SK-N-SH (cell line): Measurements from ENCODE around the gene SLITRK5.

Experiments
- EP300 ChIP-seq, 2 experiments: IDR thresholded peaks; 2 replicates each; pipeline versions ENCODE4 v1.4.0 to v1.6.1; 2012; ENCODE audit warnings: borderline replicate concordance in 1 of 2, low read depth in 1 of 2, low read length in 1 of 2
- FOXJ3 ChIP-seq: sonication (generic); formaldehyde crosslinking; IDR thresholded peaks from 2 replicates; pipeline ENCODE4 v1.5.1; 2020; ENCODE audit warnings: mild to moderate bottlenecking, missing genetic modification reagents
- GATA2 ChIP-seq: sonication (generic); formaldehyde crosslinking; IDR thresholded peaks from 2 replicates; pipeline ENCODE4 v1.5.0; 2020; ENCODE audit warnings: mild to moderate bottlenecking, missing genetic modification reagents
- MAX ChIP-seq: IDR thresholded peaks from 2 replicates; pipeline ENCODE4 v1.4.0; 2012; ENCODE audit warnings: low read depth
- NFIC ChIP-seq: IDR thresholded peaks from 2 replicates; pipeline ENCODE4 v1.4.0; 2012; ENCODE audit warnings: borderline replicate concordance
- POLR2AphosphoS5 ChIP-seq: IDR thresholded peaks from 2 replicates; pipeline ENCODE4 v1.6.1; 2012; ENCODE audit warnings: low read depth, low read length
- RAD21 ChIP-seq: IDR thresholded peaks from 2 replicates; pipeline ENCODE4 v1.6.1; 2012; ENCODE audit warnings: mild to moderate bottlenecking, low read length
- RFX5 ChIP-seq: IDR thresholded peaks from 2 replicates; pipeline ENCODE4 v1.6.1; 2012; ENCODE audit warnings: mild to moderate bottlenecking, improper control_type of control experiment, low read length
- SIN3A ChIP-seq: IDR thresholded peaks from 2 replicates; pipeline ENCODE4 v1.6.1; 2012; ENCODE audit warnings: low read depth, mild to moderate bottlenecking, low read length, moderate library complexity, borderline replicate concordance
- SMC3 ChIP-seq: IDR thresholded peaks from 2 replicates; pipeline ENCODE4 v1.6.1; 2012; ENCODE audit warnings: low read depth, low read length, improper control_type of control experiment
- TEAD4 ChIP-seq: IDR thresholded peaks from 2 replicates; pipeline ENCODE4 v1.4.0; 2012; ENCODE audit warnings: mild to moderate bottlenecking, borderline replicate concordance; ENCODE audit not compliant: insufficient read depth
- YY1 ChIP-seq: IDR thresholded peaks from 2 replicates; pipeline ENCODE4 v1.4.0; 2012; ENCODE audit warnings: low read depth, mild to moderate bottlenecking
- TF ChIP-seq, protein P1 (sequence below): fragments of 200-600 bp; sonication (generic); IDR thresholded peaks from 2 replicates; pipeline ENCODE4 v1.6.1; 2017; ENCODE audit warnings: antibody characterized with exemption, mild to moderate bottlenecking, moderate library complexity

DNA sequence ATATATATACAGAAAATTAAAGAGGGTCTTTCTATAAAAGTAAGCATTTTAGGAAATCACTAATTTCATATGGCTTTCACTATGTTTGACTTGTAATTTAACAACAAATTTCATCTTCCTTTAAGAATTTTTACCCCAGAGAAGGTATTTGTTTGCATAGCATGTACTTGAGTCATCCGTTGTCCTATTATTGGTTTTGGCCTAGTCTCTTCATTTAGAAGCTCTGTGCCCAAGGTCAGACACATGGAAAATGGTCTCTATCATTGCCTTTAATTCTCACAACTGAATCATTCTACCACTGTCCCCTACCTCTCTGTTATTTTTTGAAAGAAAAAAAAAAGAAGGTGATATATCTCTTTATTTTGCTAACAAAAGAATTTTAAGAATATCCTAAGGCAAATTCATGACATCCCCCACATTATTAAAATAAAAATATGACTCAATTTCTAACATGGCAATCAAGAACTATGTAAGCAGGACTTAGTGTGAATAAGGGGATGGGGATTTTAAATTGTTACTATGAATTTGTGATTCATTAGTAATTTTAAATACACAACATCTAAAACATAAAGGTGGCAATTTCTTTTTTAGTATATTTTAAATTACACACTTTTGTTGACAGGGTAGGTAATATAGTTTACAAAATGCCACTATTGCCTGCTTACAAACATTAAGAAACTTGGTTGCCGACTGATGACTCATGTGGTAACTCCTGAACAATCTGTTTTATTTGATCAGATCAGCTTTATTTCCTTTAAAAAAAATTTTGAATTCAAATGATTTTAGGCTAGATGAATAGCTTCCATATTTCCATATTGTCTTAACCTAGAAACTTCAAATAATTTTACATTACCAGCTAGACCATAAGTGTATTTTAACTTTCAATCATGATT, 13.9 kb downstream of the SLITRK5 start:
- no peak for TF ChIP-seq POLR2AphosphoS5
- TF ChIP-seq, protein P1, sequence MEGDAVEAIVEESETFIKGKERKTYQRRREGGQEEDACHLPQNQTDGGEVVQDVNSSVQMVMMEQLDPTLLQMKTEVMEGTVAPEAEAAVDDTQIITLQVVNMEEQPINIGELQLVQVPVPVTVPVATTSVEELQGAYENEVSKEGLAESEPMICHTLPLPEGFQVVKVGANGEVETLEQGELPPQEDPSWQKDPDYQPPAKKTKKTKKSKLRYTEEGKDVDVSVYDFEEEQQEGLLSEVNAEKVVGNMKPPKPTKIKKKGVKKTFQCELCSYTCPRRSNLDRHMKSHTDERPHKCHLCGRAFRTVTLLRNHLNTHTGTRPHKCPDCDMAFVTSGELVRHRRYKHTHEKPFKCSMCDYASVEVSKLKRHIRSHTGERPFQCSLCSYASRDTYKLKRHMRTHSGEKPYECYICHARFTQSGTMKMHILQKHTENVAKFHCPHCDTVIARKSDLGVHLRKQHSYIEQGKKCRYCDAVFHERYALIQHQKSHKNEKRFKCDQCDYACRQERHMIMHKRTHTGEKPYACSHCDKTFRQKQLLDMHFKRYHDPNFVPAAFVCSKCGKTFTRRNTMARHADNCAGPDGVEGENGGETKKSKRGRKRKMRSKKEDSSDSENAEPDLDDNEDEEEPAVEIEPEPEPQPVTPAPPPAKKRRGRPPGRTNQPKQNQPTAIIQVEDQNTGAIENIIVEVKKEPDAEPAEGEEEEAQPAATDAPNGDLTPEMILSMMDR, result no peak
- no peak for TF ChIP-seq RFX5
- no peak for TF ChIP-seq TEAD4
- no peak for TF ChIP-seq YY1
- no peak for TF ChIP-seq GATA2
- no peak for TF ChIP-seq MAX
- TF ChIP-seq FOXJ3 (CRISPR knock-in tag), result no peak
- TF ChIP-seq EP300 (IDR thresholded peaks at IDR 0.05; ENCODE audit: borderline replicate concordance in 1 of 2, low read depth in 1 of 2, low read length in 1 of 2), result no peak
- TF ChIP-seq RAD21, result no peak
- TF ChIP-seq NFIC, result no peak
- TF ChIP-seq SMC3, result no peak
- no peak for TF ChIP-seq SIN3A
